Measurements from ENCODE around the gene MED16. TPM values are rescaled to one million over a fixed set of nuclear protein-coding genes. Genes with fewer than 3 reads are reported as not detected.

MED16 gene
- total and polyA plus RNA-seq, 2 donors (not counting 1 experiment from before 2014, with no cell fraction given), result 19.3 to 35.0 TPM

- no peak overlapping the region for H3K9ac ChIP-seq (ENCODE audit: insufficient read depth, low read length)
- peaks cover 11% of the 10 kb centered on the region for H3K4me1 ChIP-seq (ENCODE audit: control insufficient read depth, extremely low read depth, insufficient read depth, low read length)
- no peak for TF ChIP-seq CTCF (conservative IDR thresholded peaks at IDR 0.05 in 1 of 2, IDR thresholded peaks at IDR 0.05 in 1 of 2; ENCODE audit: low read depth in 1 of 2, low read length in 2 of 2)
- TF ChIP-seq EZH2 (IDR thresholded peaks at IDR 0.05; ENCODE audit: low read length, missing control alignments), result no peak
- no peaks in the 10 kb centered on the region for H3K9me3 ChIP-seq (ENCODE audit: control insufficient read depth, insufficient read depth, low read depth, low read length)
- H4K20me1 ChIP-seq (ENCODE audit: control insufficient read depth, extremely low read depth, insufficient read depth, low read length), result no peaks in the 10 kb centered on the region
- H3K4me3 ChIP-seq (replicated peaks in 1 of 4; ENCODE audit: control extremely low read depth in 1 of 4, insufficient read depth in 1 of 4, low read depth in 3 of 4, low read length in 4 of 4), result no peak overlapping the region
- H3K27me3 ChIP-seq (ENCODE audit: control insufficient read depth, insufficient read depth, low read length), result no peaks in the 10 kb centered on the region
- H3K79me2 ChIP-seq (ENCODE audit: control insufficient read depth, insufficient read depth, low read length), result no peaks in the 10 kb centered on the region
- no peak overlapping the region for H3K27ac ChIP-seq (ENCODE audit: insufficient read depth, low read length)
- DNase-seq (ENCODE audit: low read depth in 2 of 2), result no peak
- no peak overlapping the region for H3K4me2 ChIP-seq (ENCODE audit: extremely low read depth, insufficient read depth, low read length)
- peaks cover 25% of the 10 kb centered on the region for H3K36me3 ChIP-seq (ENCODE audit: control insufficient read depth, insufficient read depth, low read length)
- H2AFZ ChIP-seq (ENCODE audit: low read length), result no peak overlapping the region
Observed at GRCh38 chr19:873561-874041, 19.4 kb downstream of the MED16 start.

- Histone ChIP-seq H3K27me3 (ENCODE audit: control insufficient read depth, insufficient read depth, low read length) (no peaks in the 10 kb centered on the region), H3K27ac (ENCODE audit: insufficient read depth, low read length) (no peak overlapping the region), H3K9ac (ENCODE audit: insufficient read depth, low read length) (no peak overlapping the region), H3K9me3 (ENCODE audit: control insufficient read depth, insufficient read depth, low read depth, low read length) (no peaks in the 10 kb centered on the region), H4K20me1 (ENCODE audit: control insufficient read depth, extremely low read depth, insufficient read depth, low read length) (no peaks in the 10 kb centered on the region), H3K4me2 (ENCODE audit: extremely low read depth, insufficient read depth, low read length) (no peak overlapping the region), H3K4me3 (replicated peaks in 1 of 4; ENCODE audit: control extremely low read depth in 1 of 4, insufficient read depth in 1 of 4, low read depth in 3 of 4, low read length in 4 of 4) (no peak overlapping the region), H3K36me3 (ENCODE audit: control insufficient read depth, insufficient read depth, low read length) (peaks cover 29% of the 10 kb centered on the region), H3K4me1 (ENCODE audit: control insufficient read depth, extremely low read depth, insufficient read depth, low read length) (peaks cover 11% of the 10 kb centered on the region), H2AFZ (ENCODE audit: low read length) (no peak overlapping the region), H3K79me2 (ENCODE audit: control insufficient read depth, insufficient read depth, low read length) (no peaks in the 10 kb centered on the region)
- TF ChIP-seq CTCF (conservative IDR thresholded peaks at IDR 0.05 in 1 of 2, IDR thresholded peaks at IDR 0.05 in 1 of 2; ENCODE audit: low read depth in 1 of 2, low read length in 2 of 2) (no peak), EZH2 (IDR thresholded peaks at IDR 0.05; ENCODE audit: low read length, missing control alignments) (no peak)
- peak; percentile 55 to 64 for DNase-seq (ENCODE audit: low read depth in 2 of 2)
Observed at GRCh38 chr19:873084-873483, 19.9 kb downstream of the MED16 start.

GRCh38 chr19:872266-872951, 20.6 kb downstream of the MED16 start:
- peak; percentile 68 to 75 for DNase-seq (ENCODE audit: low read depth in 2 of 2)
- no peaks in the 10 kb centered on the region for H3K9me3 ChIP-seq (ENCODE audit: control insufficient read depth, insufficient read depth, low read depth, low read length)
- H3K27ac ChIP-seq (ENCODE audit: insufficient read depth, low read length), result no peak overlapping the region
- H4K20me1 ChIP-seq (ENCODE audit: control insufficient read depth, extremely low read depth, insufficient read depth, low read length), result no peaks in the 10 kb centered on the region
- no peak overlapping the region for H2AFZ ChIP-seq (ENCODE audit: low read length)
- no peaks in the 10 kb centered on the region for H3K79me2 ChIP-seq (ENCODE audit: control insufficient read depth, insufficient read depth, low read length)
- H3K4me2 ChIP-seq (ENCODE audit: extremely low read depth, insufficient read depth, low read length), result no peak overlapping the region
- H3K27me3 ChIP-seq (ENCODE audit: control insufficient read depth, insufficient read depth, low read length), result no peaks in the 10 kb centered on the region
- TF ChIP-seq EZH2 (IDR thresholded peaks at IDR 0.05; ENCODE audit: low read length, missing control alignments) (no peak), CTCF (conservative IDR thresholded peaks at IDR 0.05 in 1 of 2, IDR thresholded peaks at IDR 0.05 in 1 of 2; ENCODE audit: low read depth in 1 of 2, low read length in 2 of 2) (no peak)
- no peak overlapping the region for H3K4me3 ChIP-seq (replicated peaks in 1 of 4; ENCODE audit: control extremely low read depth in 1 of 4, insufficient read depth in 1 of 4, low read depth in 3 of 4, low read length in 4 of 4)
- peaks cover 29% of the 10 kb centered on the region for H3K36me3 ChIP-seq (ENCODE audit: control insufficient read depth, insufficient read depth, low read length)
- H3K9ac ChIP-seq (ENCODE audit: insufficient read depth, low read length), result no peak overlapping the region
- H3K4me1 ChIP-seq (ENCODE audit: control insufficient read depth, extremely low read depth, insufficient read depth, low read length), result peaks cover 11% of the 10 kb centered on the region
